ENCODE results near the gene KLHL15.
"Not testable (repeated sequence)": the region's sequence is repeated elsewhere in the genome, so short reads cannot be mapped to it uniquely, and the experiment has no call there.

KLHL15 gene

GRCh38 chrX:24027086-24027485 is at the start of gene KLHL15:
KLHL15 (minus strand) TSS chrX:24027186; CDS start chrX:24006693, 20,493 bp downstream.
- Histone ChIP-seq H3K27ac (peak within 1 kb of the TSS; percentile 87 to 97), H3K4me3 (peak within 1 kb of the TSS; percentile 78)
- DNase-seq (ENCODE audit: low spot score) = no peak
- TF ChIP-seq CTCF (IDR thresholded peaks at IDR 0.05) = no peak

GRCh38 chrX:24069877-24070276 is 42.9 kb upstream of the KLHL15 start:
- TF ChIP-seq CTCF (IDR thresholded peaks at IDR 0.05) = no peak
- no peak for DNase-seq (ENCODE audit: low spot score)
- no peak overlapping the region for H3K4me3 ChIP-seq
- no peak overlapping the region for H3K27ac ChIP-seq

- H3K4me3 ChIP-seq = no peak overlapping the region
- no peak overlapping the region for H3K27ac ChIP-seq
- DNase-seq (ENCODE audit: low spot score) = no peak
- no peak for TF ChIP-seq CTCF (IDR thresholded peaks at IDR 0.05)
Observed at GRCh38 chrX:24063488-24063887, 36.5 kb upstream of the KLHL15 start.

GRCh38 chrX:24055043-24055356 is 28.0 kb upstream of the KLHL15 start:
- Histone ChIP-seq H3K27ac (peak overlapping the region; percentile 81 to 90), H3K4me3 (peak overlapping the region; percentile 73)
- no peak for DNase-seq (ENCODE audit: low spot score)
- TF ChIP-seq CTCF (IDR thresholded peaks at IDR 0.05) = no peak

GRCh38 chrX:24054182-24055042 is 27.4 kb upstream of the KLHL15 start, which contains the start of gene EIF2S3:
EIF2S3 (plus strand) TSS chrX:24054956; CDS start chrX:24054969, 13 bp downstream.
- peak within 1 kb of the TSS; percentile 81 to 90 for H3K27ac ChIP-seq

GRCh38 chrX:24050522-24051318 is 23.7 kb upstream of the KLHL15 start:
- H3K27ac ChIP-seq; DNase-seq (ENCODE audit: low spot score): not testable (repeated sequence)

More at GRCh38 chrX:24054182-24055042, 27.4 kb upstream of the KLHL15 start, which contains the start of gene EIF2S3:
- peak; percentile 60 for TF ChIP-seq CTCF (IDR thresholded peaks at IDR 0.05)
- DNase-seq (ENCODE audit: low spot score) = peak; percentile 95
- H3K4me3 ChIP-seq = peak within 1 kb of the TSS; percentile 73

GRCh38 chrX:24049643-24050042 is 22.7 kb upstream of the KLHL15 start:
- DNase-seq (ENCODE audit: low spot score); H3K4me3 ChIP-seq; H3K27ac ChIP-seq: not testable (repeated sequence)

More at GRCh38 chrX:24050522-24051318, 23.7 kb upstream of the KLHL15 start:
- not testable (repeated sequence) for H3K4me3 ChIP-seq

- not testable (repeated sequence) for H3K4me3 ChIP-seq; H3K27ac ChIP-seq; DNase-seq (ENCODE audit: low spot score)
Observed at GRCh38 chrX:24046060-24046459, 19.1 kb upstream of the KLHL15 start.

All from coronary artery (tissue), 2 donors.